Mononuclear cell (primary cell): ENCODE measurements around the gene MRPL12. TPM values are rescaled to one million over a fixed set of nuclear protein-coding genes. Genes with fewer than 3 reads are reported as not detected.
"Not testable (repeated sequence)": the region's sequence is repeated elsewhere in the genome, so short reads cannot be mapped to it uniquely, and the experiment has no call there.

Source experiments
- H3K27me3 ChIP-seq: 2 replicates; pipeline ENCODE4 v1.6.0; 2011; ENCODE audit warnings: low read length, control low read depth; ENCODE audit not compliant: insufficient read depth
- H3K4me1 ChIP-seq: 2 replicates; pipeline ENCODE4 v1.5.1; 2011; ENCODE audit warnings: mild to moderate bottlenecking, low read length, control low read depth; ENCODE audit not compliant: insufficient read depth
- H3K4me3 ChIP-seq: 2 replicates; pipeline ENCODE4 v1.5.1; 2011; ENCODE audit warnings: mild to moderate bottlenecking, low read length, moderate library complexity
- H3K9me3 ChIP-seq: 2 replicates; pipeline ENCODE4 v1.5.1; 2011; ENCODE audit warnings: low read depth, mild to moderate bottlenecking, control low read depth, low read length
- total RNA-seq: library from RNA; depleted of rRNA; stranded (reverse); fragments of >200 nt; gene quantifications from one replicate; pipeline ENCODE4 v1.2.3, GENCODE V29; 2012

MRPL12 gene
- total RNA-seq, 1 donor: 3.7 TPM

DNA sequence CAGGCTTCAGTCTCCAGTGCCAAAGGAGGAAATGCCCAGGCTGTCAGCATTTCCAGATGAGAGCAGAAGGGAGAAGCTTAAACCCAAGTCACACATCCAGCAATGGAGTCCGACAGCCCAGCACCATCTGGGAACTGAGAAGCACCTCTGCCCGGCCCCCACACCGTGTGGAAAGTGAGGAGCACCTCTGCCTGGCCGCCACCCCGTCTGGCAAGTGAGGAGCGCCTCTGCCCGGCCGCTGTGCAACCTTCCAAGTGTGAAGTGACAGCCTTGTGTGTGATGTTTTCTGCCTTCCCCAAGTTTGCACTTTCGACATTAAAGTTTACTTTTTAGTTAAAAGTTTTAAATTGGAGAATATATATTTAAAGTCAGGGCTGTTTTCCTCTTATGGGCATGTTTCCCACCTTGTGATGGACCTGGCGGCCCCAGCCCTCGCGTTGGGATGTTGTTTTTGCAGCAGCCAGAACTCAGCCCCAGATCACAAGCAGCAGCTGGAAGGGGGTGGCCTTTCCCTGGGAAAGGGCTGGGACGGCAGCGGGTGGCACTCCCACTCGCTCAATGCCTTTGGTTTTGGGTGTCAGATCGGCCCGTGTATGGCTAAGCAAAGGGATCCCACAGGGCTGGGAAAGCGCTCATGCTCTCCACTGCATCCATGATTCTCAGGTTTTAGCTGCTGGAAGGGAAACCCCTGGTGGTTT, 29.5 kb upstream of the MRPL12 start:
- Histone ChIP-seq H3K4me1 (no peaks in the 10 kb centered on the region), H3K9me3 (no peaks in the 10 kb centered on the region), H3K4me3 (no peak overlapping the region), H3K27me3 (no peaks in the 10 kb centered on the region)

DNA sequence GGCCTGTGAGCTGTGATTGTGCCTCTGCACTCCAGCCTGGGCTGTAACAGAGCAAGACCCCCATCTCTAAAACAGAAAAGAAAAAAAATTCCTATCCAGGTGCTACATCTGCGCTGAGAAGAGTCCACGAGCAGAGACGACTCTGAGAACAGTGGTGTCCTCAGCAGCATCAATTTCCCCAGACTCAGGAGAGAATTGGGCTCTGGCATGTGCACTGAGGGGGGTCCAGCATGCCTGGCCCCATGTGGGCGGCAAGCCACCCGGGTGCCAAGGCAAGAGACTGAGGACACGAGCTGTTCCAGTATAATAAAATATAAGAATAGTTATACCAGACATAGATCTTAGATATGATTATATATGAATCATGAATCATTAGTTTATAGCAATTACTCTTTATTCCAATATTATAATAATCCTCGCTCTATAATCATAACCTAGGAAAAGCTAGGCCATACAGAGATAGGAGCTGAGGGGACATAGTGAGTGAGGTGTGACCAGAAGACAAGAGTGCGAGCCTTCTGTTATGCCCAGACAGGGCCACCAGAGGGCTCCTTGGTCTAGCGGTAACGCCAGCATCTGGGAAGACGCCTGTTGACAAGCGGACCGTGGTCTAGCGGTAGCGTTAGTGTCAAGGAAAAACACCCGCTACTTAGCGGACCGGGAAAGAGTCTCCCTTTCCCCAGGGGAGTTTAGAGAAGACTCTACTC, 27.5 kb upstream of the MRPL12 start:
- H3K4me3 ChIP-seq, H3K9me3 ChIP-seq, H3K4me1 ChIP-seq, H3K27me3 ChIP-seq: not testable (repeated sequence)

GRCh38 chr17:81676906-81677305, 26.3 kb upstream of the MRPL12 start:
- Histone ChIP-seq H3K27me3 (no peaks in the 10 kb centered on the region), H3K4me3 (no peak overlapping the region), H3K4me1 (no peaks in the 10 kb centered on the region), H3K9me3 (no peaks in the 10 kb centered on the region)

DNA sequence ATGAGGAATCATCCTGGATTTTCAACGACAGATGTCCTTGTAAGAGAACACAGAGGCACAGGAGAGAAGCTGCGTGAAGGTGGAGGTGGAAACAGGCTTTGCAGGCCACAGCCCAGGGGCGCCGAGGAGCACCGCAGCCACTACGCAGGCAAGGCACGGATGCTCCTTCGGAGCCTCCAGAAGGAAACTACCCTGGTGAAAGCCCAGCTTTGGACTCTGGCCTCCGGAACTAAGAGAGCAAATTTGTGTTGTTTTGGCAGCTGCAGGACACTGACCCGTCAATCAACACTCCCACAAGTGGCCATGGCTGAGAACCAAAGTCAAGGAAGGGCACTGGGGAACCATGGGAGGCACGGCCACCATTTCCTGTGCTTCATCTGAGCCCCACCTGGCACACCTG, 23.0 kb upstream of the MRPL12 start:
- Histone ChIP-seq H3K4me1 (peaks cover 21% of the 10 kb centered on the region), H3K4me3 (no peak overlapping the region), H3K9me3 (no peaks in the 10 kb centered on the region), H3K27me3 (no peaks in the 10 kb centered on the region)

DNA sequence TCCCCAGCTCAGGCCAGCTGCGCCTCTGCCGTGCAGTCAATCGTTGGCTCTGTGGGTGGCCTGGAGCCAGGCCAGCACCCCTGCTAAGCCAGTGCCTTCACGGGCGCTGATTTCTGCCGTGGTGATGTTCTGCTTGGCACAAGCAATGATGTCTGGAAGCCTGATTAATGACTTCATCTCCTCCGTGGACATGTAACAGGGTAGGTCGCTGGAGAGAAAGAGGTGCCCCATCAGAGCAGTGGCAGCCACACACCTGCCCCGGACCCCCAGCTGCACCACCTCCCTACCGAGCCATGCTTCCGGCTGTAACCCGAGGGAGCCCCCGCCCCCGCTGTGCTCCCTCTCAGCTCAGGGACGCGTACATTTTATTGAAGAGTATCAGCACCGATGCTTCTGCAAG, 21.5 kb upstream of the MRPL12 start:
- Histone ChIP-seq H3K4me1 (peaks cover 26% of the 10 kb centered on the region), H3K27me3 (no peaks in the 10 kb centered on the region), H3K4me3 (no peak overlapping the region), H3K9me3 (no peaks in the 10 kb centered on the region)

- Histone ChIP-seq H3K9me3 (no peaks in the 10 kb centered on the region), H3K4me1 (peaks cover 26% of the 10 kb centered on the region), H3K27me3 (no peaks in the 10 kb centered on the region), H3K4me3 (peak overlapping the region; percentile 78)
Measured at GRCh38 chr17:81682565-81683207, 20.5 kb upstream of the MRPL12 start.

- peak overlapping the region; percentile 78 for H3K4me3 ChIP-seq
- no peaks in the 10 kb centered on the region for H3K9me3 ChIP-seq
- peaks cover 26% of the 10 kb centered on the region for H3K4me1 ChIP-seq
- no peaks in the 10 kb centered on the region for H3K27me3 ChIP-seq
Measured at GRCh38 chr17:81683208-81683583, 20.0 kb upstream of the MRPL12 start.

DNA sequence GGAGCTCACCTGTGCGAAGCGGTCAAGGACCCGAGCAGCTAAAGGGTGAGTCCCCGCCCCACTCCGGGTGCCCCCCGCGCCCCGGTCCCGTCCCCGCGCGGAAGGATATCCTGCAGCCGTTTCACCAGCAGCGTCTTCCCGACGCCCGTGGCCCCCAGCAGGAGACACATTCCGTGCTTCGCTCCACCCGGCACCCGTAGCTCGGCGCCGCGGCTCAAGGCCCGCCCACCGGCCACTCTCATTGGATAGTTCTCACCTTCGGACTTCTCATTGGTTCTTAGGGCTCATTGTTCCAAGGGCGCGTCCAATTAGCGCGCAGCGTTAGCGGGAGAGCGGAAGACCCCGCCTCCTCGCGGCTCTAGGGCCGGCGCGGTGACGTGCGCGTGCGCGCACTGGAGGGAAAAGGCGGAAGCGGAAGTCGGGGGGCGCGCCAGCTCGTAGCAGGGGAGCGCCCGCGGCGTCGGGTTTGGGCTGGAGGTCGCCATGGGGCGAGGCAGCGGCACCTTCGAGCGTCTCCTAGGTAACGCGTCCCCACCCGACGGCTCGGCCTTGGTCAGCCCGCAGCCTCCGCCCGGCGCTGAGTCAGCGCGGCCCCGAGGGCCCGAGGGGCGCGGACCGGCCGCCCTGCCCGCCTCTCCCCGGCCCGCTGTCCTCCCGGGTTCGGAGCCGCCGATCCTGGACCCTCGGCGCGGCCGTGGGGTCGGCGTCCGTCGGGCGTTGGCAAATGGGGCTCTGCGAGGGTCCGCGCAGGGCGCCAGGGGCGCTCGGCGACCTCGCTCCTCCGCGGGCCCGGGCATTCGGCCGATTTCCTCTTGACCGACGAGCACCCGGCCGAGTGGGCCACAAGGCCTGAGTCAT, 19.4 kb upstream of the MRPL12 start, which contains the start of the genes ARL16 and HGS:
Gene ARL16 (minus strand): TSS at position 214 of the 858 bp plus-strand sequence. CDS start 44 bp downstream, at position 170.
Gene HGS (plus strand): TSS at position 428 of the 858 bp plus-strand sequence. CDS start 56 bp downstream, at position 484.
- Histone ChIP-seq H3K27me3 (no peaks in the 10 kb centered on the region), H3K4me1 (peaks cover 26% of the 10 kb centered on the region), H3K4me3 (peak within 1 kb of the TSS; percentile 78), H3K9me3 (no peaks in the 10 kb centered on the region)

GRCh38 chr17:81684442-81684911, 18.7 kb upstream of the MRPL12 start:
- Histone ChIP-seq H3K4me1 (peaks cover 26% of the 10 kb centered on the region), H3K9me3 (no peaks in the 10 kb centered on the region), H3K4me3 (peak overlapping the region; percentile 78), H3K27me3 (no peaks in the 10 kb centered on the region)

DNA sequence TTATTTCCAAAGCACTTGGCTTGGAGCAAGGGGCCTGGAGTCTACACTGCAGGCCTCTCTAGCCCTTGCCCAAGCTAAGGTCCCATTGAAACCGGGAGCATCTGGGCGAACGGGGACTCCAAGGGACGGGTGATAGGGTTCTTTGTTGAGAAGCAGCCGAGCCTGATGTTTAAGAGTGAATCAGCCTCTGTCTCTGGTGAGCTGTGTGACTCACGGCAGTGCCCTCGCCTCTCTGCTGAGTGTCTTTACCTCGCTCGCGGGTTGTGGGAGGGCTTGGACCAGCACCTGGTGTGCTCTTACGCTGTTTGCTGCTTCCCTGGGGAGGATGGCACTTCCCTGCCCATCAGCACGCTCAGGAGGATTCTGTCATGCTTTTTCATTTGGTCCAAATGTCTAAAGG, 18.1 kb upstream of the MRPL12 start:
- no peak overlapping the region for H3K4me3 ChIP-seq
- H3K27me3 ChIP-seq: no peaks in the 10 kb centered on the region
- peaks cover 26% of the 10 kb centered on the region for H3K4me1 ChIP-seq
- no peaks in the 10 kb centered on the region for H3K9me3 ChIP-seq

DNA sequence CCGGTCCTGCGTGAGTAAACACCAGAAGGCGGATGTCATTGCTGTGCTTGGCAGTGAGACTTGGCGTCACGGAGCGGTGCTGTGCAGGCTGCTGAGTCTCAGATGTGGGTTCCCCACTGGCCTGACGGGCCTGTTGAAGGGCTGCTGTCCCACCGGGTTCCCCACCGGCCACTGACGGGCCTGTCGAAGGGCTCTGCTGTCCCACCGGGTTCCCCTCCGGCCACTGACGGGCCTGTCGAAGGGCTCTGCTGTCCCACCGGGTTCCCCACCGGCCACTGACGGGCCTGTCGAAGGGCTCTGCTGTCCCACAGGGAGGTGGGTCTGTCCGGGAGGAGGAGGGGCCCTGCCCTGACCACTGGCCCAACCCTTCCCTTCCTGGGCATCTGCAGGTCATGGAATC, 16.6 kb upstream of the MRPL12 start:
- H3K4me3 ChIP-seq: no peak overlapping the region
- peaks cover 26% of the 10 kb centered on the region for H3K4me1 ChIP-seq
- H3K27me3 ChIP-seq: no peaks in the 10 kb centered on the region
- no peaks in the 10 kb centered on the region for H3K9me3 ChIP-seq

DNA sequence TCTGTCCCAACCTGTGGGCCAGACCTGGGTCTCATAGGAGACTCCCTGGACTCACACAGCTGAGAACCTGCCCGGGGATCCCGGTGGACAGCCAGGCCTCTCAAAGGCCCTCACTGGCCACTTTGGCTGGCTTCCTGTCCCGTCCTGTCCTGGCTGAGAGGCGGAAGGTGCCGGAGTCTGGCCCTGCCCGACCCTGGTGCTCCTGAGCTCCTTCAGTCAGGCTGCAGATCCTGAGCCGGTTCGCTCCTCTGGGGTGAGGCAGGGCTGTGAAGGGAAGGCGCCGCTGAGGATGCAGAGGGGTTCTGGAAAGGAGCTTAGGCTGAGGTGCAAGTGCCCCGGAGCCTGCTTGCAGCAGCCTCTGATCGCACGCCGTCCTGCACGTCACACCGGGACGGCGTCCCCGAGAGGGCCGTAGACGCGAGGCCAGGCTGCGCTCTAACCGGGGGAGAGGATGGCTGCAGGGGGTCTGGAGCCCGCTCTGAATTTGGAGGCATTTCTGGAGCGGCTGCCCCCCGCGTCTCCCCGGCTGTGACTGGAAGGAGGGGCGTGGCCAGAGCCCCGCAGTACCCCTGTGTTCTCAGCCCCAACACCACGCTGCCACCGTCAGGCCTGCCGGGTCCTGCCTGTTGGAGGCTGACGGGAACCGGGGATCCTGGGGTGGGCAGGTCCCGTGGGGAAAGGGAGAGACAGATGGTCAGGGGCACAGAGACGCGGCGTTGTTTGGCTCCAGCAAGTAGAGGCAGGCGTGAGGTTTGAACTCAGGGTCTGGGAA, 15.2 kb upstream of the MRPL12 start:
- H3K9me3 ChIP-seq: no peaks in the 10 kb centered on the region
- H3K4me3 ChIP-seq: no peak overlapping the region
- H3K27me3 ChIP-seq: no peaks in the 10 kb centered on the region
- H3K4me1 ChIP-seq: peaks cover 19% of the 10 kb centered on the region

GRCh38 chr17:81688616-81689015, 14.6 kb upstream of the MRPL12 start:
- H3K9me3 ChIP-seq: no peaks in the 10 kb centered on the region

DNA sequence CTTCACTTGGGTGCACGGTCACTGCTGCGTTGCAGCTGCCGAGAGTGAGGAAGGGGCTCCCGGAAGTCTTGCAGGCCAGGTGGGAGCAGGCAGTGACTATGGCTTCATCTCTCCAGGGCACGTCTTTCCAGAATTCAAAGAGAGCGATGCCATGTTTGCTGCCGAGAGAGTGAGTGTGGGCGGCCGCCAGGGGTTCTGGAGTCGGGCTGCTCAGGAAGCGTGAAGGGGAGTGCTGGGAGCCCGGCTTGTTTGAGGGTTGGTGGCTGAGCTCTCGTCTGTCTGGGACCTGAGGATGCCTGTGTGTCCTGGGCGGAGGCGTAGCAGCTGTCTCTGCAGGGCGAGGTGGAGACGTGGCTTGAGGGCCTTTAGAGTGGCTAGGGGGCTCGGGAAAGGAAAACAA, 13.1 kb upstream of the MRPL12 start:
- peaks cover 6% of the 10 kb centered on the region for H3K4me1 ChIP-seq
- no peaks in the 10 kb centered on the region for H3K27me3 ChIP-seq
- H3K4me3 ChIP-seq: no peak overlapping the region
- no peaks in the 10 kb centered on the region for H3K9me3 ChIP-seq

More at GRCh38 chr17:81688616-81689015, 14.6 kb upstream of the MRPL12 start:
- H3K27me3 ChIP-seq: no peaks in the 10 kb centered on the region
- H3K4me1 ChIP-seq: peaks cover 16% of the 10 kb centered on the region
- H3K4me3 ChIP-seq: no peak overlapping the region
